Right lobe of liver (tissue), 6 donors: ENCODE measurements around the gene HDGFL3. TPM values are rescaled to one million over a fixed set of nuclear protein-coding genes. Genes with fewer than 3 reads are reported as not detected.
"Not testable (repeated sequence)": the region's sequence is repeated elsewhere in the genome, so short reads cannot be mapped to it uniquely, and the experiment has no call there.

Experiments used
- ATAC-seq, 4 donors: fragments of 200-7000 bp; cut with Tn5 transposase; one replicate each; pipeline ENCODE4 v1.9.1; 2020; ENCODE audit warnings: mild to moderate bottlenecking in 4 of 4, moderate library complexity in 4 of 4
- DNase-seq, 3 donors: peaks; one replicate each; pipeline ENCODE4 v3.0.0-alpha.2; 2020
- H3K27ac ChIP-seq, 3 donors: fragments of 200-600 bp; one replicate each; pipeline ENCODE4 v1.8.0; 2022
- H3K27me3 ChIP-seq, 2 donors: fragments of 200-600 bp; one replicate each; pipeline ENCODE4 v1.8.0; 2022
- H3K36me3 ChIP-seq, 4 donors: fragments of 200-600 bp; sonication (generic) in 1 of 4; one replicate each; pipeline versions ENCODE4 v1.5.1 to v1.8.0; 2017 to 2022; ENCODE audit warnings: control low read depth in 1 of 4
- H3K4me1 ChIP-seq, 4 donors: fragments of 200-600 bp; sonication (generic) in 1 of 4; one replicate each; pipeline versions ENCODE4 v1.5.1 to v1.8.0; 2017 to 2022; ENCODE audit warnings: control low read depth in 1 of 4
- H3K4me3 ChIP-seq, 3 donors: fragments of 200-600 bp; one replicate each; pipeline ENCODE4 v1.8.0; 2022
- H3K9me3 ChIP-seq, 4 donors: fragments of 200-600 bp; sonication (generic) in 1 of 4; one replicate each; pipeline versions ENCODE4 v1.5.1 to v1.8.0; 2017 to 2022; ENCODE audit warnings: control low read depth in 1 of 4
- CTCF ChIP-seq, 4 donors: fragments of 200-600 bp in 3 of 4; fragments of 450-650 bp in 1 of 4; IDR thresholded peaks; one replicate each; pipeline versions ENCODE4 v1.5.1 to v1.8.0; 2016 to 2022; ENCODE audit warnings: antibody characterized with exemption in 4 of 4, mild to moderate bottlenecking in 2 of 4
- POLR2A ChIP-seq: fragments of 450-650 bp; IDR thresholded peaks from one replicate; pipeline ENCODE4 v1.6.1; 2017; ENCODE audit warnings: antibody characterized with exemption, mild to moderate bottlenecking
- WGBS: methylation state at CpG from one replicate; pipeline ENCODE4 v1.1.6; 2018; ENCODE audit warnings: low coverage, low lambda C conversion rate; ENCODE audit not compliant: insufficient coverage; ENCODE audit errors: missing lambda C conversion rate; 5-methylcytosine and 5-hydroxymethylcytosine counted together
- intact Hi-C, 2 donors: fragments of 100-400 bp; cut with DNase I; formaldehyde crosslinking; loops; one replicate each; pipeline versions ENCODE4 v1.11.2 to v1.14.1; 2022
- total RNA-seq, 6 experiments: library from RNA; depleted of rRNA in 2 of 6; stranded (reverse); fragments of >200 nt in 2 of 6; fragmentation: NEBNext Ultra II Directional in 3 of 6; extraction: Animal tissue kit (Norgen Biotek cat#: 25700) in 3 of 6; gene quantifications; one replicate each; pipeline versions ENCODE4 v1.1.0 to v1.2.4, GENCODE V29; 2016 to 2023
- donor health status: DM: no; HTN: yes; CAD: no.
- donor health status: DM: no; HTN: no; CAD: no.
- donor health status: DM: no; HTN: no; CAD: no.
- donor health status: DM: no; HTN: yes; CAD: no.
- donor health status: DM: no; HTN: yes; CAD: no.

HDGFL3 gene
- total RNA-seq, 6 experiments from 2014 or later, result 0.70 to 3.3 (median 1.7) TPM

- no peak overlapping the region for H3K27ac ChIP-seq
- H3K27me3 ChIP-seq, result no peaks in the 10 kb centered on the region
- intact Hi-C loops, result no loop called here
- H3K4me1 ChIP-seq, result no peaks in the 10 kb centered on the region
- TF ChIP-seq CTCF (IDR thresholded peaks at IDR 0.05), result no peak
- no peak for TF ChIP-seq POLR2A
- no peak for ATAC-seq
- no peaks in the 10 kb centered on the region for H3K9me3 ChIP-seq
- H3K36me3 ChIP-seq, result no peaks in the 10 kb centered on the region
- WGBS, result 70% methylated on average over 3 of the region's 3 CpGs
- H3K4me3 ChIP-seq, result no peak overlapping the region
- no peak for DNase-seq
Observed at GRCh38 chr15:83178869-83179325, 28.7 kb downstream of the HDGFL3 start.

- TF ChIP-seq POLR2A (no peak), CTCF (IDR thresholded peaks at IDR 0.05) (no peak)
- 69% methylated on average over 2 of the region's 2 CpGs for WGBS
- intact Hi-C loops, result no loop called here
Observed at GRCh38 chr15:83178390-83178789, 29.2 kb downstream of the HDGFL3 start.

GRCh38 chr15:83174891-83175290 is 32.7 kb downstream of the HDGFL3 start:
- ATAC-seq (no peak), DNase-seq (no peak)
- no peaks in the 10 kb centered on the region for H3K27me3 ChIP-seq
- intact Hi-C loops, result no loop called here
- no peaks in the 10 kb centered on the region for H3K9me3 ChIP-seq
- H3K27ac ChIP-seq, result no peak overlapping the region
- H3K4me3 ChIP-seq, result no peak overlapping the region
- no peaks in the 10 kb centered on the region for H3K4me1 ChIP-seq
- TF ChIP-seq POLR2A (no peak), CTCF (IDR thresholded peaks at IDR 0.05) (no peak)
- H3K36me3 ChIP-seq, result no peaks in the 10 kb centered on the region
- 69% methylated on average over 1 of the region's 1 CpG for WGBS

More at GRCh38 chr15:83178390-83178789, 29.2 kb downstream of the HDGFL3 start:
- no peaks in the 10 kb centered on the region for H3K4me1 ChIP-seq
- no peaks in the 10 kb centered on the region for H3K9me3 ChIP-seq
- no peak overlapping the region for H3K27ac ChIP-seq
- no peak for ATAC-seq
- no peak overlapping the region for H3K4me3 ChIP-seq
- H3K27me3 ChIP-seq, result no peaks in the 10 kb centered on the region
- H3K36me3 ChIP-seq, result no peaks in the 10 kb centered on the region
- no peak for DNase-seq

GRCh38 chr15:83170474-83171165 is 37.0 kb downstream of the HDGFL3 start:
- no peaks in the 10 kb centered on the region for H3K4me1 ChIP-seq
- intact Hi-C loops, result no loop called here

GRCh38 chr15:83169576-83169975 is 38.0 kb downstream of the HDGFL3 start:
- ATAC-seq, H3K36me3 ChIP-seq, DNase-seq, H3K27ac ChIP-seq, H3K4me3 ChIP-seq, intact Hi-C loops, H3K27me3 ChIP-seq, H3K9me3 ChIP-seq, H3K4me1 ChIP-seq: not testable (repeated sequence)
- WGBS, result 81% methylated on average over 5 of the region's 5 CpGs

More at GRCh38 chr15:83170474-83171165, 37.0 kb downstream of the HDGFL3 start:
- Histone ChIP-seq H3K27ac (no peak overlapping the region), H3K36me3 (no peaks in the 10 kb centered on the region), H3K4me3 (no peak overlapping the region), H3K9me3 (peaks cover 0 to 4% (median 0%) of the 10 kb centered on the region in 4 donors), H3K27me3 (no peaks in the 10 kb centered on the region)
- DNase-seq (no peak), ATAC-seq (no peak)
- WGBS, result 23% methylated on average over 4 of the region's 4 CpGs
- TF ChIP-seq POLR2A (no peak), CTCF (IDR thresholded peaks at IDR 0.05) (no peak)
